ENCODE measurements around the gene C16orf82.

The C16orf82 gene

DNA sequence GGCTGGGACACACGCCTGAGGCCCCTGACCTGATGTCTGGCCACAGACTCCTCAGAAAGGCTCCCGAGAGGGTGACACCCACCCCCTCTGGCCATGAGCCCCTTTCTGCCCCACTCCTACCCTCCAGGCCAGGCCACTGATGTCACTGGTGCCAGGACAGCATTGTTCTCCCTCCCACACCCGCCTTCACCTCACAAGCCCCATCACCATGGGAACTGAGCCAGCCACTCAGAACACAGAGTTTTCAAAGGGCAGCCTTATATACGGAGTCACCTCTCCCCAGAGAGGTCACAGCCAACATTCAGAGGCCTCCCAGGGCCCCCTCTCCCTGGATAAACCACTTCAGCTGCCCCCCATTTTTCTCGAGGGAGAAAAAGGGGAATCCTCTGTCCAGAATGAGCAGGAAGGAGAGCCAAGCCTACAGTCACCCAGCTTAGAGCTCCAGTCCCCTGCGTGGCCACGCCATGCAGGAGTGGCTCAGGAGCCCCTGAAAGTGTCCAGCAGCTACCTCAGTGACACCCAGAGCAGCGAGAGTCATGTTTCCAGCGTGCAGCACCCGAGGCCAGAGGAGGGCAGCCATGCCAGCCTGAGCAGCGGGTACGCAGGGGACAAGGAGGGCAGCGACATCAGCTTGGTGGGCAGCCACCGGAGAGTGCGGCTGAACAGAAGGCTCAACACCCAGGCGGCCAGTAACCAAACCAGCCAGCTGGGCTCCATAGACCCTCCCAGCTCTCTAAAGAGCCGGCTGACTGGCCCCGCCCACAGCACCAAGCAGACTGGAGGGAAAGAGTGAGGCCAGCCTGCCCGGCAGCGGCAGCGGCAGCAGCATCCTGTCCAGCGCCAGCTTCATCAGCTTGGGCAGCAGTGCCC lies at the start of gene C16orf82:
Gene C16orf82 (plus strand): TSS at position 260 of the 870 bp plus-strand sequence.
- Histone ChIP-seq H3K36me3 (ENCODE audit: control insufficient read depth, low read length) (no peaks in the 10 kb centered on the region), H3K4me3 (ENCODE audit: low read length) (no peak within 1 kb of the TSS), H3K79me2 (ENCODE audit: control insufficient read depth, low read length) (no peaks in the 10 kb centered on the region), H3K9me2 (replicated peaks; ENCODE audit: control insufficient read depth, low read length) (no peaks in the 10 kb centered on the region), H3K27ac (ENCODE audit: low read depth, low read length) (no peak within 1 kb of the TSS), H3F3A (ENCODE audit: control insufficient read depth, insufficient read depth) (no peaks in the 10 kb centered on the region), H3K4me2 (ENCODE audit: low read length) (no peak within 1 kb of the TSS), H3K4me1 (ENCODE audit: control insufficient read depth, low read length) (no peaks in the 10 kb centered on the region), H4K20me1 (ENCODE audit: control insufficient read depth, insufficient read depth, low read depth, low read length) (no peaks in the 10 kb centered on the region), H3K9me3 (ENCODE audit: control insufficient read depth, insufficient read depth, low read length) (no peaks in the 10 kb centered on the region), H3K27me3 (ENCODE audit: control insufficient read depth, low read length) (no peaks in the 10 kb centered on the region)
- TF ChIP-seq EZH2phosphoT487 (IDR thresholded peaks at IDR 0.05; ENCODE audit: borderline replicate concordance, low read length): no peak
- TF ChIP-seq, protein P1, sequence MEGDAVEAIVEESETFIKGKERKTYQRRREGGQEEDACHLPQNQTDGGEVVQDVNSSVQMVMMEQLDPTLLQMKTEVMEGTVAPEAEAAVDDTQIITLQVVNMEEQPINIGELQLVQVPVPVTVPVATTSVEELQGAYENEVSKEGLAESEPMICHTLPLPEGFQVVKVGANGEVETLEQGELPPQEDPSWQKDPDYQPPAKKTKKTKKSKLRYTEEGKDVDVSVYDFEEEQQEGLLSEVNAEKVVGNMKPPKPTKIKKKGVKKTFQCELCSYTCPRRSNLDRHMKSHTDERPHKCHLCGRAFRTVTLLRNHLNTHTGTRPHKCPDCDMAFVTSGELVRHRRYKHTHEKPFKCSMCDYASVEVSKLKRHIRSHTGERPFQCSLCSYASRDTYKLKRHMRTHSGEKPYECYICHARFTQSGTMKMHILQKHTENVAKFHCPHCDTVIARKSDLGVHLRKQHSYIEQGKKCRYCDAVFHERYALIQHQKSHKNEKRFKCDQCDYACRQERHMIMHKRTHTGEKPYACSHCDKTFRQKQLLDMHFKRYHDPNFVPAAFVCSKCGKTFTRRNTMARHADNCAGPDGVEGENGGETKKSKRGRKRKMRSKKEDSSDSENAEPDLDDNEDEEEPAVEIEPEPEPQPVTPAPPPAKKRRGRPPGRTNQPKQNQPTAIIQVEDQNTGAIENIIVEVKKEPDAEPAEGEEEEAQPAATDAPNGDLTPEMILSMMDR (IDR thresholded peaks at IDR 0.05; ENCODE audit: low read depth, low read length, poor library complexity, severe bottlenecking): no peak

DNA sequence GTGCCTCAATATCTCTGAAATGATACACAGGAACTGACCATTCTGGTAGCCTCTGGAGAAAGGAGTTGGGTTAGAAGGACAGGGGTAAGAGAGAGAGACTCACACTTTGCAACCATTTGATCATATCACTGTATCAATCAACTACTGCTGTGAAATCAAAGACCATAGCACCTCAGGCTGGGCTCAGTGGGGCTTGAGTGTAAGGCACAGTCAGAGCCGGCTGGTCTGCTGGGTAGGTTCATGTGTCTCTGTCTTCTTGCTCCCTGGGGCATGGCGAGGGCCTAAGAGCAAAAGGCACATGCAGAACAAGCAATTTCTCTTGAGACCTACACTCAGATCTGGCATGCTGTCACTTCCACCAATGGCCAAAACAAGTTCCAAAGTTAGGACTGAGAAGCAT lies 46.7 kb upstream of the C16orf82 start:
- Histone ChIP-seq H4K20me1 (ENCODE audit: control insufficient read depth, insufficient read depth, low read depth, low read length) (no peaks in the 10 kb centered on the region), H3K36me3 (ENCODE audit: control insufficient read depth, low read length) (no peaks in the 10 kb centered on the region)

DNA sequence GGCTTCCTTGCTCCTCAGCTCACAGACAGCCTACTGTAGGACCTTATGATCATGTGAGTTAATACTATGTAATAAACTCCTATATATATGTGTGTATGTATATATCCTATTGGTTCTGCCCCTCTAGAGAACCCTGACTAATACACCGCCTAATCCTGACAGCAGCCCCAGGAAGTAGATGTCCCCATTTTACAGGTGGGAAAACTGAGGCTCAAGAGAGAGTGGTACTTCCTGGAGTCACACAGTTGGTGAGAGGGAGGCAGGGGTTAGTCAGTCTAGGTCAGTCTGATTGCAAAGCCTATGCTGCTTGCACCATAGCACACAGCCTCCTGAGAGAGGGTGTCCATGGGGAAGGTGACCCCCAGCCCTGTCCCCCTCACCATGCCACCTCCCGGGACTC lies 42.7 kb upstream of the C16orf82 start:
- no peaks in the 10 kb centered on the region for H3K9me3 ChIP-seq (ENCODE audit: control insufficient read depth, insufficient read depth, low read length)
- H3F3A ChIP-seq (ENCODE audit: control insufficient read depth, insufficient read depth): no peaks in the 10 kb centered on the region
- H3K36me3 ChIP-seq (ENCODE audit: control insufficient read depth, low read length): no peaks in the 10 kb centered on the region
- H3K4me3 ChIP-seq (ENCODE audit: low read length): no peak overlapping the region
- H3K4me1 ChIP-seq (ENCODE audit: control insufficient read depth, low read length): no peaks in the 10 kb centered on the region
- no peak overlapping the region for H3K4me2 ChIP-seq (ENCODE audit: low read length)
- H3K9me2 ChIP-seq (replicated peaks; ENCODE audit: control insufficient read depth, low read length): no peaks in the 10 kb centered on the region
- H3K27ac ChIP-seq (ENCODE audit: low read depth, low read length): no peak overlapping the region
- no peaks in the 10 kb centered on the region for H3K79me2 ChIP-seq (ENCODE audit: control insufficient read depth, low read length)
- TF ChIP-seq EZH2phosphoT487 (IDR thresholded peaks at IDR 0.05; ENCODE audit: borderline replicate concordance, low read length): no peak
- TF ChIP-seq, protein P1 (IDR thresholded peaks at IDR 0.05; ENCODE audit: low read depth, low read length, poor library complexity, severe bottlenecking): no peak
- no peaks in the 10 kb centered on the region for H3K27me3 ChIP-seq (ENCODE audit: control insufficient read depth, low read length)
- no peaks in the 10 kb centered on the region for H4K20me1 ChIP-seq (ENCODE audit: control insufficient read depth, insufficient read depth, low read depth, low read length)

More for the DNA sequence above, 46.7 kb upstream of the C16orf82 start:
- Histone ChIP-seq H3K9me2 (replicated peaks; ENCODE audit: control insufficient read depth, low read length) (no peaks in the 10 kb centered on the region), H3K4me2 (ENCODE audit: low read length) (no peak overlapping the region), H3K27ac (ENCODE audit: low read depth, low read length) (no peak overlapping the region), H3K4me1 (ENCODE audit: control insufficient read depth, low read length) (no peaks in the 10 kb centered on the region), H3K27me3 (ENCODE audit: control insufficient read depth, low read length) (no peaks in the 10 kb centered on the region), H3K9me3 (ENCODE audit: control insufficient read depth, insufficient read depth, low read length) (no peaks in the 10 kb centered on the region), H3F3A (ENCODE audit: control insufficient read depth, insufficient read depth) (no peaks in the 10 kb centered on the region), H3K79me2 (ENCODE audit: control insufficient read depth, low read length) (no peaks in the 10 kb centered on the region), H3K4me3 (ENCODE audit: low read length) (no peak overlapping the region)
- no peak for TF ChIP-seq EZH2phosphoT487 (IDR thresholded peaks at IDR 0.05; ENCODE audit: borderline replicate concordance, low read length)
- TF ChIP-seq, protein P1 (IDR thresholded peaks at IDR 0.05; ENCODE audit: low read depth, low read length, poor library complexity, severe bottlenecking): no peak

Data from DOHH2 (cell line).